RPMI8226 (cell line): Measurements from ENCODE around the gene LRRC3C.

ENCODE experiments used
- DNase-seq: peaks from one replicate; pipeline ENCODE4 v3.0.0-alpha.2; 2015

The LRRC3C gene

GRCh38 chr17:39980351-39981206 lies 53.0 kb downstream of the LRRC3C start, which contains the start of gene PSMD3:
Gene PSMD3, plus strand, starts transcription at chr17:39980807. Its CDS starts 164 bp downstream, at chr17:39980971.
- peak; percentile 98 for DNase-seq

GRCh38 chr17:39981207-39981741 lies 53.7 kb downstream of the LRRC3C start:
- no peak for DNase-seq

GRCh38 chr17:39981766-39982375 lies 54.3 kb downstream of the LRRC3C start:
- DNase-seq: no peak

- DNase-seq: no peak
Observed at GRCh38 chr17:39988206-39988810, 60.8 kb downstream of the LRRC3C start.

- no peak for DNase-seq
Observed at GRCh38 chr17:39994448-39994847, 66.9 kb downstream of the LRRC3C start.
